HFF-Myc (cell line): ENCODE data around the gene HOXB3.

Experiments
- DNase-seq: peaks from one replicate; pipeline ENCODE4 v3.0.0-alpha.2; 2011; ENCODE audit warnings: low read depth; ENCODE audit errors: extremely low read depth
- H3K4me3 ChIP-seq: replicated peaks from 2 replicates; pipeline ENCODE4 v1.5.1; 2011; ENCODE audit warnings: low read depth, mild to moderate bottlenecking, control low read depth, low read length
- TF ChIP-seq, protein P1 (sequence below): IDR thresholded peaks from 2 replicates; pipeline ENCODE4 v1.5.1; 2012; ENCODE audit warnings: mild to moderate bottlenecking, low read depth, low read length, control low read depth; ENCODE audit errors: missing control alignments

HOXB3 gene

DNA sequence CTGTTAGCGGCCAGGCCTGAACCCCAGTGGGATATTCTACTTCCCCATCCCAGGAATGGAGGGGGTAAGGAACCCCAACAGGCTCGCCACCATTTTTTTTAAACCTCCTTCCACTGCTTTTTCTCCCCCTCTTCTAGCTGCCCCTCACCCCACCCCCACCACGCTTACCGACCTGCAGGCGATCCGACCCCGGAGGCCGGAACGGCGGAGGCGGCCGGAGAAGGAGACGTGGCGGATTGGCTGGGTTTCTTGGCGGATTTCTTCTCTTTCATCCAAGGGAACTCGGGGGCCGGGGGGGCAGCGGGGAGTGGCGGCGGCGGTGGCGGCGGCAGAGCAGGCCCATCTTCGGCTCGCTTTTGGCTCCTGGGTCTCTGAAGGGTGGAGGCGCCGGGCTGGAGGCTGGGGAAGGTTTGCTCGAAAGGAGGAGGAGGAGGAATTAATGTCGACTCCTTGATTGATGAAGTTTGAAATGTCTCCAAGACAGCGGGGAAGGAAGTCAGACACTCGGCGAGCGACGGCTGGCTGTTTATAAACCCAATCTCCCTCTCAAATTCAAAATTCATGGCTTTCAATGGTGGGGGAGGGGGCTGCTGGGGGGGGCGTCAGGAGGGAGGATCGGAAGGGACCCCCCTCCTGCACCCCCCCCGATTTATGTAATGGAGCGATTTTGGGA is 45.6 kb downstream of the HOXB3 start:
- no peak for DNase-seq
- H3K4me3 ChIP-seq, result peak overlapping the region; percentile 69
- TF ChIP-seq, protein P1, sequence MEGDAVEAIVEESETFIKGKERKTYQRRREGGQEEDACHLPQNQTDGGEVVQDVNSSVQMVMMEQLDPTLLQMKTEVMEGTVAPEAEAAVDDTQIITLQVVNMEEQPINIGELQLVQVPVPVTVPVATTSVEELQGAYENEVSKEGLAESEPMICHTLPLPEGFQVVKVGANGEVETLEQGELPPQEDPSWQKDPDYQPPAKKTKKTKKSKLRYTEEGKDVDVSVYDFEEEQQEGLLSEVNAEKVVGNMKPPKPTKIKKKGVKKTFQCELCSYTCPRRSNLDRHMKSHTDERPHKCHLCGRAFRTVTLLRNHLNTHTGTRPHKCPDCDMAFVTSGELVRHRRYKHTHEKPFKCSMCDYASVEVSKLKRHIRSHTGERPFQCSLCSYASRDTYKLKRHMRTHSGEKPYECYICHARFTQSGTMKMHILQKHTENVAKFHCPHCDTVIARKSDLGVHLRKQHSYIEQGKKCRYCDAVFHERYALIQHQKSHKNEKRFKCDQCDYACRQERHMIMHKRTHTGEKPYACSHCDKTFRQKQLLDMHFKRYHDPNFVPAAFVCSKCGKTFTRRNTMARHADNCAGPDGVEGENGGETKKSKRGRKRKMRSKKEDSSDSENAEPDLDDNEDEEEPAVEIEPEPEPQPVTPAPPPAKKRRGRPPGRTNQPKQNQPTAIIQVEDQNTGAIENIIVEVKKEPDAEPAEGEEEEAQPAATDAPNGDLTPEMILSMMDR, result no peak

- TF ChIP-seq, protein P1, result no peak
- no peak for DNase-seq
- peak overlapping the region; percentile 69 for H3K4me3 ChIP-seq
Observed at GRCh38 chr17:48543854-48544348, 46.1 kb downstream of the HOXB3 start.

GRCh38 chr17:48543107-48543853 is 46.8 kb downstream of the HOXB3 start:
- H3K4me3 ChIP-seq, result peak overlapping the region; percentile 69
- no peak for DNase-seq
- TF ChIP-seq, protein P1, result no peak

DNA sequence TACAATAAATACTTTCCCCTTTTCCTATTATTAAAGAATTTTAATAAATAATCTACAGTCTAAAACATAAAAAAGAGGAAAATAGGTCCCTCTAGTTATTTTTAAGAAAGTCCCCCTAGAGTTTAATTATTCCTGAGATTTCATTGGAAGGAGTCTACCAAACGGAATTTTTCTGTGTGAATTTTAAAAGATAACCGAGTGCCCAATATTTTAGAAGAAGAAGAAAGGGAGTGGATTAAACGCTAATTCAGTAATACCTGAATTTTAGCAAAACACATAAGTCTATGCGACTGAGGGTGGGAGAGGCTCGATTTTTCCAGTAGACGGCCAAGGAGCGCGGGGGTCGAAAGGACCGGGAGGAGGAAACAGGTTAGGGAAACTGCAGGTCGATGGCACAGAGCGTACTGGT is 47.3 kb downstream of the HOXB3 start:
- no peak for DNase-seq
- H3K4me3 ChIP-seq, result peak overlapping the region; percentile 69

DNA sequence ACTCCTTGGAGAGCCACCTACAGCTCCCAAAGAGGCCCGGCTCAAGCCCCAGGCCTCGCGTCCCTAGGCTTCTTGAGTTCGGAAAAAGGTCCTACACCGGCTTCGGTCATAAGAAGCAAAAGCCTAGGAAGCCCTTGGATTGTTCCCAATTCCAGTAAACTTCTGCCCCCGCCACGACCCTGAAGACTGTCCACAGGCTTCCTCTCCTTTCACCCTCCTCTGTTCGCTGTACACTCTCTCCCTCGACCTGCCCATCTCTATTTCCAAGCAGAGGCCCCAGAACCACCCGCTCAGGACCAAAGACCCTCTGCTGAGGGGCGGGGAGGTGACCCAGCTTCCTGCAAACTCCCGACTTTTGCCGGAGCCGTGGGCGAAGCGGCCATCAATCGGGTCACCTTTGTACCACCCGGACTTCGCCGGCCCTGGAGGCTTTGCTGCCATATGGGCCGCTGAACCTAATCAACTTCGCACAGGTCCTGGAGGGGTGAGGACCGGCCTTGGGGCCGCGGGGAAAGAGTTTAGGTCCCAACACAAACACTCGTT is 47.9 kb downstream of the HOXB3 start:
- TF ChIP-seq, protein P1, result no peak
- DNase-seq, result no peak
- H3K4me3 ChIP-seq, result peak overlapping the region; percentile 69

More for the DNA sequence above, 47.3 kb downstream of the HOXB3 start:
- TF ChIP-seq, protein P1, result no peak

DNA sequence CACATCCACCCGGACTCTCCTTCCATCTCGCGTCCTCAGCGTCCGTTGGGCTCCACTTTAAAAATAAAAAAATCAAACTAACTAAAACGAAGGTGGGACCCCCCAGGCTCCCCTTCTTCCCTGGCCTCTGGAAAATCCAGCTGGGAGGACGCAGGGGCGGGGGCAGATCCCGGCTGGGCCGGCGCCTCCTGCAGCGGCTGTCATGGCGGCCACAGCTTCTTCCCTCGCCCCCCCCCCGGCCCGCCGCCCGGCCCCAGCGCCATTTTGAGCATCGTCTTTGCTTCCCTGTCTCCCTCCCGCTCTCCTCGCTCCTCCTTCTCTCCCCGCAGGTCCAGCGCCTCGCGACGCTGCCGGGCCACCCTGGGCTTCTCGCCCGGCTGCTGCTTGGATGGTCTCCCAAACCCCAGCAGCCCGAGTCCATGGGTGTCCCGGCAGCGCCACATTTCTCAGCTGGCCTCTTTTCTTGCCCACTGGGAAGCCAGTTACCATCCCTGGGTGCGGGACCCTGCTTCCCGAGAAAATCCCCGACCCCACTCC is 48.4 kb downstream of the HOXB3 start:
- H3K4me3 ChIP-seq, result peak overlapping the region; percentile 69
- DNase-seq, result no peak
- TF ChIP-seq, protein P1, result no peak
